SU-DHL-6 (cell line): ENCODE measurements around the gene ATP1A3.

Experiments
- H2AFZ ChIP-seq: fragments of 200-600 bp; sonication (generic); 2 replicates; pipeline ENCODE4 v1.6.1; 2014; ENCODE audit warnings: low read depth, mild to moderate bottlenecking, moderate library complexity, mixed read lengths, antibody characterized with exemption, low read length; ENCODE audit not compliant: severe bottlenecking
- H3F3A ChIP-seq: fragments of 200-600 bp; shearing (Covaris generic); 2 replicates; pipeline ENCODE4 v1.6.0; 2016; ENCODE audit warnings: antibody characterized with exemption, mild to moderate bottlenecking; ENCODE audit not compliant: insufficient read depth
- H3K27ac ChIP-seq: fragments of 200-600 bp; sonication (generic); 2 replicates; pipeline ENCODE4 v1.5.1; 2016; ENCODE audit warnings: low read depth, mild to moderate bottlenecking, low read length, moderate library complexity, mixed read lengths
- H3K27me3 ChIP-seq: fragments of 200-600 bp; sonication (generic), shearing (Covaris generic); 2 replicates; pipeline ENCODE4 v1.6.0; 2014; ENCODE audit warnings: mild to moderate bottlenecking, low read length
- H3K36me3 ChIP-seq: fragments of 200-600 bp; sonication (generic); 2 replicates; pipeline ENCODE4 v1.6.1; 2014; ENCODE audit warnings: mild to moderate bottlenecking, low read length, mixed read lengths
- H3K4me2 ChIP-seq: fragments of 300-600, 200-600 bp; shearing (Covaris generic), sonication (generic); 2 replicates; pipeline ENCODE4 v1.6.0; 2014; ENCODE audit warnings: low read length, low read depth, mild to moderate bottlenecking; ENCODE audit not compliant: poor library complexity, severe bottlenecking
- H3K4me3 ChIP-seq: fragments of 200-600 bp; sonication (generic); 2 replicates; pipeline ENCODE4 v1.5.1; 2014; ENCODE audit warnings: antibody characterized with exemption, low read length, mild to moderate bottlenecking, mixed read lengths; ENCODE audit not compliant: insufficient read depth, poor library complexity, severe bottlenecking
- H3K79me2 ChIP-seq: fragments of 200-600 bp; sonication (generic); 2 replicates; pipeline ENCODE4 v1.6.1; 2014; ENCODE audit warnings: mild to moderate bottlenecking, low read length, moderate library complexity; ENCODE audit not compliant: insufficient read depth
- H3K9ac ChIP-seq: fragments of 200-600 bp; sonication (generic); 2 replicates; pipeline ENCODE4 v1.7.0; 2014; ENCODE audit warnings: mild to moderate bottlenecking, low read length
- H3K9me2 ChIP-seq: fragments of 200-600 bp; sonication (generic); replicated peaks from 2 replicates; pipeline ENCODE4 v1.6.1; 2014; ENCODE audit warnings: low read length; ENCODE audit not compliant: insufficient read depth
- H3K9me3 ChIP-seq: fragments of 200-600 bp; sonication (generic); 2 replicates; pipeline ENCODE4 v1.6.1; 2014; ENCODE audit warnings: low read length, mixed read lengths; ENCODE audit not compliant: insufficient read depth
- H4K20me1 ChIP-seq: fragments of 200-600 bp; sonication (generic); 2 replicates; pipeline ENCODE4 v1.6.1; 2014; ENCODE audit warnings: low read depth, mild to moderate bottlenecking, antibody characterized with exemption, low read length, moderate library complexity, mixed read lengths
- CTCF ChIP-seq: fragments of 200-600 bp; sonication (generic); IDR thresholded peaks from one replicate; pipeline ENCODE4 v1.5.1; 2017; ENCODE audit warnings: antibody characterized with exemption, mild to moderate bottlenecking, low read length, moderate library complexity; ENCODE audit not compliant: insufficient read depth, poor library complexity, severe bottlenecking
- EZH2phosphoT487 ChIP-seq: fragments of 200-600 bp; sonication (generic), shearing (Covaris generic); conservative IDR thresholded peaks from 2 replicates; pipeline ENCODE4 v1.6.1; 2018; ENCODE audit warnings: mild to moderate bottlenecking, antibody characterized with exemption, low read length, moderate library complexity, mixed read lengths

ATP1A3 gene

DNA sequence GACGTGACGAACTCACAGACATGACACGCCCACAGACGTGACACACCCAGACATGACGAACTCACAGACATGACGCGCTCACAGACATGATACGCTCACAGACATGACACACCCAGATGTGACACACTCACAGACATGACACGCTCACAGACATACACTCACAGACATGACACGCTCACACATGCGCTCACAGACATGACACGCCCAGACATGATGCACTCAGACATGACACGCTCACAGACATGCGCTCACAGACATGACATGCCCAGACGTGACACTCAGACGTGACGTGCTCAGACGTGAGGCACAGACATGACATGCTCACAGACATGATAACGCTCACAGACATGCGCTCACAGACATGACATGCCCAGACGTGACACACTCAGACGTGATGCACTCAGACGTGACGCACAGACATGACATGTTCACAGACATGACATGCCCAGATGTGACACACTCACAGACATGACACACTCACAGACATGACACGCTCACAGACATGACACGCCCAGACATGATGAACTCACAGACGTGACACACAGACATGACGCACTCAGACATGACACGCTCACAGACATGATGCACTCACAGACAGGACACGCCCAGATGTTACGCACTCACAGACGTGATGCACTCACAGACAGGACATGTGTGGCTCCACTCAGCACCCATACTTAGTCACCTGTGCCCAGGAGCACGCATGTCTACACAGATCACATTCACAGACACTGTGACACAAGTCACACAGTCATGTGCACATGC lies 73.9 kb downstream of the ATP1A3 start:
- H3K9ac ChIP-seq, result no peak overlapping the region
- no peaks in the 10 kb centered on the region for H3K27me3 ChIP-seq
- no peaks in the 10 kb centered on the region for H3K9me3 ChIP-seq
- peaks cover 6% of the 10 kb centered on the region for H3F3A ChIP-seq
- no peak overlapping the region; the same call in 1 of the 2 replicates for H3K27ac ChIP-seq
- no peak overlapping the region for H2AFZ ChIP-seq
- peaks cover 34% of the 10 kb centered on the region for H3K79me2 ChIP-seq
- no peak overlapping the region for H3K4me3 ChIP-seq
- no peaks in the 10 kb centered on the region for H4K20me1 ChIP-seq
- no peak for TF ChIP-seq EZH2phosphoT487
- TF ChIP-seq CTCF, result no peak
- H3K36me3 ChIP-seq, result no peaks in the 10 kb centered on the region
- no peaks in the 10 kb centered on the region for H3K9me2 ChIP-seq
- no peak overlapping the region for H3K4me2 ChIP-seq

DNA sequence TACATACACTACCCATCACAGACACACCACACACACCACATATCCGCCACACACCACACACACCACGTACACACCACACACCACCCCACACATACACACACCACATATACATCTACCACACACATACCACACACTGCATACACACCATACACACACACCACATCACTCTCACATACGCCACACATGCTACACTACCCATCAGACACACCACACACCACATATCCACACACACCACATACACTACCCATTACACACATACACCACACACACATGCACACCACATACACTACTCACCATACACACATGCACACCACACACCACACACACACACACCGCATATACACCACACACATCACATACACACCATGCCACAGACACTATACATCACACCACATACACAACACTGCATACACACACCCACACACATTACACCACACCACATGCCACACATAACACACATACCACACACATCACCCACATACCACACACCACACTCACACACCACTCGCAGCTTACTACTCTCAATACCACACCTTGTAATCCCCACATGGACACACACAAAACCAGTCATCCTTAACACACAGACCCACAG lies 75.3 kb downstream of the ATP1A3 start:
- Histone ChIP-seq H3F3A (peaks cover 15% of the 10 kb centered on the region), H2AFZ (no peak overlapping the region), H3K27ac (no peak overlapping the region), H3K9me2 (no peaks in the 10 kb centered on the region), H3K4me3 (no peak overlapping the region), H4K20me1 (no peaks in the 10 kb centered on the region), H3K9me3 (no peaks in the 10 kb centered on the region), H3K27me3 (no peaks in the 10 kb centered on the region), H3K79me2 (peaks cover 42% of the 10 kb centered on the region), H3K4me2 (no peak overlapping the region), H3K36me3 (no peaks in the 10 kb centered on the region), H3K9ac (no peak overlapping the region)
- no peak for TF ChIP-seq EZH2phosphoT487
- no peak for TF ChIP-seq CTCF

DNA sequence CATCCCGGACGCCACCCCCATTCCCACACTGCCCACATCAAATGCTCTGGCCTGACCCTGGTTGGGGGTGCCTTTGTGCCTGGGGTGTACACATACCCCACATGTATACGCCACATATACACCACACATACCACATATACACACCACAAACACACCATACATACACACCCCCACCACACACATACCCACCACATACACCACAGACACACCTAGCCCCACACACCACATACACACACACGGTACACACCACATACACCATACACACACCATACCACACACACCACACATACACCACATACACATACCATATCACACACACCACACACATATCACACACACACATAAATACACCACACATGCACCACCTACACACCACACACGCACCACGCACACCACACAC lies 75.9 kb downstream of the ATP1A3 start:
- H3K9me2 ChIP-seq, result no peaks in the 10 kb centered on the region
- H3K27ac ChIP-seq, result peak overlapping the region; percentile 99
- H3K4me2 ChIP-seq, result peak overlapping the region; percentile 98
- H3F3A ChIP-seq, result peaks cover 20% of the 10 kb centered on the region
- H3K36me3 ChIP-seq, result no peaks in the 10 kb centered on the region
- H3K79me2 ChIP-seq, result peaks cover 47% of the 10 kb centered on the region
- H3K9me3 ChIP-seq, result no peaks in the 10 kb centered on the region
- H3K27me3 ChIP-seq, result no peaks in the 10 kb centered on the region
- H2AFZ ChIP-seq, result no peak overlapping the region
- TF ChIP-seq EZH2phosphoT487 (no peak), CTCF (no peak)
- H3K4me3 ChIP-seq, result no peak overlapping the region
- H3K9ac ChIP-seq, result no peak overlapping the region
- no peaks in the 10 kb centered on the region for H4K20me1 ChIP-seq
